DOHH2 (cell line): ENCODE data around the gene SLFN12L.

Source experiments
- H3F3A ChIP-seq: fragments of 200-600 bp; sonication (generic), shearing (Covaris generic); 2 replicates; pipeline ENCODE4 v1.6.0; 2016; ENCODE audit warnings: antibody characterized with exemption, mild to moderate bottlenecking; ENCODE audit not compliant: control insufficient read depth, insufficient read depth
- H3K27ac ChIP-seq: fragments of 200-600 bp; sonication (generic); 2 replicates; pipeline ENCODE4 v1.5.1; 2014; ENCODE audit warnings: low read depth, mild to moderate bottlenecking, low read length, moderate library complexity
- H3K27me3 ChIP-seq: fragments of 200-600 bp; sonication (generic); 2 replicates; pipeline ENCODE4 v1.6.1; 2014; ENCODE audit warnings: mild to moderate bottlenecking, low read length, mixed read lengths; ENCODE audit not compliant: control insufficient read depth
- H3K36me3 ChIP-seq: fragments of 200-600 bp; sonication (generic); 2 replicates; pipeline ENCODE4 v1.6.1; 2014; ENCODE audit warnings: mild to moderate bottlenecking, low read length, moderate library complexity, mixed read lengths; ENCODE audit not compliant: control insufficient read depth
- H3K4me1 ChIP-seq: fragments of 200-600 bp; sonication (generic); 2 replicates; pipeline ENCODE4 v1.6.1; 2014; ENCODE audit warnings: mild to moderate bottlenecking, low read length, mixed read lengths; ENCODE audit not compliant: control insufficient read depth
- H3K4me2 ChIP-seq: fragments of 200-600 bp; sonication (generic); 2 replicates; pipeline ENCODE4 v1.6.0; 2014; ENCODE audit warnings: mild to moderate bottlenecking, low read length, moderate library complexity
- H3K4me3 ChIP-seq: fragments of 200-600 bp; sonication (generic); 2 replicates; pipeline ENCODE4 v1.5.1; 2014; ENCODE audit warnings: mild to moderate bottlenecking, low read length, mixed read lengths
- H3K79me2 ChIP-seq: fragments of 200-600 bp; sonication (generic); 2 replicates; pipeline ENCODE4 v1.6.1; 2014; ENCODE audit warnings: mild to moderate bottlenecking, low read length, mixed read lengths; ENCODE audit not compliant: control insufficient read depth
- H3K9me2 ChIP-seq: fragments of 200-600 bp; sonication (generic); replicated peaks from 2 replicates; pipeline ENCODE4 v1.6.1; 2014; ENCODE audit warnings: mild to moderate bottlenecking, low read length, mixed read lengths; ENCODE audit not compliant: control insufficient read depth
- H3K9me3 ChIP-seq: fragments of 200-600 bp; sonication (generic); 2 replicates; pipeline ENCODE4 v1.6.1; 2014; ENCODE audit warnings: antibody characterized with exemption, low read length, mixed read lengths; ENCODE audit not compliant: control insufficient read depth, insufficient read depth
- H4K20me1 ChIP-seq: fragments of 200-600 bp; sonication (generic); 2 replicates; pipeline ENCODE4 v1.6.0; 2014; ENCODE audit warnings: low read depth, mild to moderate bottlenecking, antibody characterized with exemption, low read length, moderate library complexity; ENCODE audit not compliant: control insufficient read depth, insufficient read depth
- EZH2phosphoT487 ChIP-seq: fragments of 200-600 bp; sonication (generic); IDR thresholded peaks from 2 replicates; pipeline ENCODE4 v1.6.1; 2017; ENCODE audit warnings: borderline replicate concordance, mild to moderate bottlenecking, antibody characterized with exemption, low read length, moderate library complexity, mixed read lengths
- TF ChIP-seq, protein P1 (sequence below): fragments of 200-600 bp; sonication (generic); IDR thresholded peaks from one replicate; pipeline ENCODE4 v1.5.1; 2014; ENCODE audit warnings: antibody characterized with exemption, mild to moderate bottlenecking, low read depth, low read length; ENCODE audit not compliant: poor library complexity, severe bottlenecking

The SLFN12L gene

DNA sequence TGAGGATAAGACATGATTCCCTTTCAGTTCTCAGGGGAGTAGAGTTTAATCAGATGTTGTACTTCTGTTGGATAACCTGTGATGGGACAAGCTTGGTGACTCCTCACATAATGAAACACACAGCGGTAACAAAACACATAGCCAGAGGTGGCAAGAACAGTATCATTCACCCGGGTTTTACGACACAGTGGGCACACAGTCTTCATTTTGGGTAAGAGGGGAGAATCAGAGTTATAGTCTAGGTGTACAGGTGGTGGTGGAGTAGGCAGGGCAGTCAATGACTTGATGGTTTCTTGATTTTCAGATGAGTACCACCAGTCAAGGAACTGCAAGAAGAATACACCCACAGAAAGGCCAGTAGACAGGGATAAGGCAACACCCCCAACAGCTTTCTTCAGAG is 38.3 kb upstream of the SLFN12L start:
- Histone ChIP-seq H3K4me1 (peaks cover 26% of the 10 kb centered on the region), H3K36me3 (peaks cover 29% of the 10 kb centered on the region), H3K4me2 (no peak overlapping the region), H3K9me2 (no peaks in the 10 kb centered on the region), H3K4me3 (no peak overlapping the region), H4K20me1 (no peaks in the 10 kb centered on the region), H3K79me2 (peaks cover 31% of the 10 kb centered on the region), H3F3A (peaks cover 20% of the 10 kb centered on the region; the same call in 1 of the 2 replicates), H3K9me3 (no peaks in the 10 kb centered on the region), H3K27me3 (no peaks in the 10 kb centered on the region), H3K27ac (no peak overlapping the region)
- no peak for TF ChIP-seq EZH2phosphoT487
- TF ChIP-seq, protein P1, sequence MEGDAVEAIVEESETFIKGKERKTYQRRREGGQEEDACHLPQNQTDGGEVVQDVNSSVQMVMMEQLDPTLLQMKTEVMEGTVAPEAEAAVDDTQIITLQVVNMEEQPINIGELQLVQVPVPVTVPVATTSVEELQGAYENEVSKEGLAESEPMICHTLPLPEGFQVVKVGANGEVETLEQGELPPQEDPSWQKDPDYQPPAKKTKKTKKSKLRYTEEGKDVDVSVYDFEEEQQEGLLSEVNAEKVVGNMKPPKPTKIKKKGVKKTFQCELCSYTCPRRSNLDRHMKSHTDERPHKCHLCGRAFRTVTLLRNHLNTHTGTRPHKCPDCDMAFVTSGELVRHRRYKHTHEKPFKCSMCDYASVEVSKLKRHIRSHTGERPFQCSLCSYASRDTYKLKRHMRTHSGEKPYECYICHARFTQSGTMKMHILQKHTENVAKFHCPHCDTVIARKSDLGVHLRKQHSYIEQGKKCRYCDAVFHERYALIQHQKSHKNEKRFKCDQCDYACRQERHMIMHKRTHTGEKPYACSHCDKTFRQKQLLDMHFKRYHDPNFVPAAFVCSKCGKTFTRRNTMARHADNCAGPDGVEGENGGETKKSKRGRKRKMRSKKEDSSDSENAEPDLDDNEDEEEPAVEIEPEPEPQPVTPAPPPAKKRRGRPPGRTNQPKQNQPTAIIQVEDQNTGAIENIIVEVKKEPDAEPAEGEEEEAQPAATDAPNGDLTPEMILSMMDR, result no peak

- no peaks in the 10 kb centered on the region; the same call in 1 of the 2 replicates for H4K20me1 ChIP-seq
- H3K9me2 ChIP-seq, result no peaks in the 10 kb centered on the region
- H3K27me3 ChIP-seq, result no peaks in the 10 kb centered on the region; the same call in 1 of the 2 replicates
- H3K9me3 ChIP-seq, result no peaks in the 10 kb centered on the region
- H3K27ac ChIP-seq, result no peak overlapping the region
- peaks cover 7% of the 10 kb centered on the region; the same call in 1 of the 2 replicates for H3F3A ChIP-seq
- TF ChIP-seq EZH2phosphoT487, result no peak
- TF ChIP-seq, protein P1, result no peak
- peak overlapping the region; percentile 84 for H3K4me3 ChIP-seq
- H3K79me2 ChIP-seq, result peaks cover 44% of the 10 kb centered on the region
- H3K4me2 ChIP-seq, result peak overlapping the region; percentile 87
- peaks cover 18% of the 10 kb centered on the region for H3K4me1 ChIP-seq
- peaks cover 11% of the 10 kb centered on the region for H3K36me3 ChIP-seq
These were observed 31.9 kb upstream of the SLFN12L start for GRCh38 chr17:35569405-35569804.

DNA sequence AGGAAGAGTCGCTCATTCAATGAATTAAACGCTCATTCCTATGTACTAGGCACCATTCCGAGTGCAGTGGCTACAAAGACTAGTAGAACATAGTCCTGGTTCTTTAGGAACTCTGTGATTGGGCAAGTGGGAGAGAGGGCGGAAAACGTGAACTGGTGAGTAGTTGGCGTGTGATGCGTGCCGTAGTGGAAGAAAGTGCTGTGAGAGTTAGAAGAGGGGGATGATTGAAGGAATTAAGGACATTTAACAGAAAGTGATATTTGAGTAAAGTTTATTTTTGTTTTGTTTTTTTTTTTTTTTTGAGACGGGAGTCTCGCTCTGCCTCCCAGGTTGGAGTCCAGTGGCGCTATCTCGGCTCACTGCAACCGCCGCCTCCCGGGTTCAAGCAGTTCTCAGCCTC is 31.1 kb upstream of the SLFN12L start:
- H3K27ac ChIP-seq, result no peak overlapping the region; the same call in 1 of the 2 replicates
- no peak for TF ChIP-seq EZH2phosphoT487
- TF ChIP-seq, protein P1, result no peak
- H3K9me2 ChIP-seq, result no peaks in the 10 kb centered on the region
- no peaks in the 10 kb centered on the region; the same call in 1 of the 2 replicates for H4K20me1 ChIP-seq
- H3K36me3 ChIP-seq, result peaks cover 6% of the 10 kb centered on the region
- peak overlapping the region; percentile 84 for H3K4me3 ChIP-seq
- peaks cover 3% of the 10 kb centered on the region; the same call in 1 of the 2 replicates for H3F3A ChIP-seq
- H3K9me3 ChIP-seq, result no peaks in the 10 kb centered on the region
- no peaks in the 10 kb centered on the region; the same call in none of the 2 replicates for H3K27me3 ChIP-seq
- peaks cover 18% of the 10 kb centered on the region for H3K4me1 ChIP-seq
- H3K79me2 ChIP-seq, result peaks cover 44% of the 10 kb centered on the region
- peak overlapping the region; percentile 87 for H3K4me2 ChIP-seq
